H9 (cell line): ENCODE measurements around the gene RABGAP1L. TPM values are rescaled to one million over a fixed set of nuclear protein-coding genes. Genes with fewer than 3 reads are reported as not detected.

Experiments used
- DNase-seq: peaks from one replicate; pipeline ENCODE4 v3.0.0-alpha.2; 2017
- H2AFZ ChIP-seq: one replicate; pipeline ENCODE4 v1.6.1; 2013; ENCODE audit warnings: mild to moderate bottlenecking, low read length, control low read depth, moderate library complexity
- H2AK5ac ChIP-seq: 2 replicates; pipeline ENCODE4 v1.6.1; 2013; ENCODE audit warnings: low read length, control low read depth, mixed read lengths; ENCODE audit not compliant: insufficient read length
- H2BK120ac ChIP-seq: one replicate; pipeline ENCODE4 v1.6.1; 2013; ENCODE audit warnings: low read depth, mild to moderate bottlenecking, low read length, control low read depth, inconsistent platforms; ENCODE audit not compliant: poor library complexity, severe bottlenecking
- H2BK12ac ChIP-seq: 2 replicates; pipeline ENCODE4 v1.6.1; 2013; ENCODE audit warnings: low read length, control low read depth, mixed read lengths, low read depth; ENCODE audit not compliant: insufficient read length
- H2BK15ac ChIP-seq: 2 replicates; pipeline ENCODE4 v1.6.1; 2013; ENCODE audit warnings: low read depth, low read length, control low read depth
- H2BK20ac ChIP-seq: one replicate; pipeline ENCODE4 v1.6.1; 2013; ENCODE audit warnings: low read depth, mild to moderate bottlenecking, low read length, control low read depth, inconsistent platforms; ENCODE audit not compliant: poor library complexity, severe bottlenecking
- H2BK5ac ChIP-seq: 2 replicates; pipeline ENCODE4 v1.6.1; 2013; ENCODE audit warnings: low read length, control low read depth, mixed read lengths; ENCODE audit not compliant: insufficient read length
- H3K14ac ChIP-seq: 2 replicates; pipeline ENCODE4 v1.6.1; 2013; ENCODE audit warnings: low read length, control low read depth; ENCODE audit not compliant: insufficient read depth
- H3K18ac ChIP-seq: 2 replicates; pipeline ENCODE4 v1.6.1; 2013; ENCODE audit warnings: low read depth, mild to moderate bottlenecking, mixed read lengths, low read length, control low read depth; ENCODE audit not compliant: insufficient read length
- H3K23ac ChIP-seq: 2 replicates; pipeline ENCODE4 v1.6.1; 2013; ENCODE audit warnings: low read length, control low read depth, mixed read lengths, low read depth; ENCODE audit not compliant: insufficient read length
- H3K23me2 ChIP-seq: 2 replicates; pipeline ENCODE4 v1.6.1; 2013; ENCODE audit warnings: low read depth, mild to moderate bottlenecking, mixed read lengths, low read length, control low read depth; ENCODE audit not compliant: insufficient read length, poor library complexity, severe bottlenecking
- H3K27ac ChIP-seq: 2 replicates; pipeline ENCODE4 v1.5.1; 2013; ENCODE audit warnings: low read length, control low read depth, mixed read lengths, low read depth; ENCODE audit not compliant: insufficient read length
- H3K27me3 ChIP-seq: 2 replicates; pipeline ENCODE4 v1.6.1; 2013; ENCODE audit warnings: low read length, control low read depth, inconsistent platforms; ENCODE audit not compliant: insufficient read depth
- H3K4ac ChIP-seq: 2 replicates; pipeline ENCODE4 v1.6.1; 2013; ENCODE audit warnings: low read depth, mild to moderate bottlenecking, control low read depth, inconsistent platforms, low read length, moderate library complexity
- H3K4me1 ChIP-seq: 2 replicates; pipeline ENCODE4 v1.6.1; 2013; ENCODE audit warnings: low read length, control low read depth, inconsistent platforms; ENCODE audit not compliant: insufficient read depth
- H3K4me2 ChIP-seq: 2 replicates; pipeline ENCODE4 v1.6.1; 2013; ENCODE audit warnings: low read length, control low read depth, mixed read lengths; ENCODE audit not compliant: insufficient read length, insufficient read depth
- H3K56ac ChIP-seq: 2 replicates; pipeline ENCODE4 v1.6.1; 2013; ENCODE audit warnings: low read depth, mild to moderate bottlenecking, mixed read lengths, low read length, control low read depth; ENCODE audit not compliant: insufficient read length
- H3K79me1 ChIP-seq: 2 replicates; pipeline ENCODE4 v1.6.1; 2013; ENCODE audit warnings: low read depth, mild to moderate bottlenecking, moderate library complexity, low read length, control low read depth, inconsistent platforms; ENCODE audit not compliant: insufficient read depth, poor library complexity, severe bottlenecking
- H3K79me2 ChIP-seq: 2 replicates; pipeline ENCODE4 v1.6.1; 2013; ENCODE audit warnings: low read length, control low read depth, inconsistent platforms; ENCODE audit not compliant: insufficient read depth
- H3K9ac ChIP-seq: 2 replicates; pipeline ENCODE4 v1.6.1; 2013; ENCODE audit warnings: low read length, control low read depth, mixed read lengths; ENCODE audit not compliant: insufficient read length; ENCODE audit errors: extremely low read depth
- H3K9me3 ChIP-seq: one replicate; pipeline ENCODE4 v1.6.1; 2013; ENCODE audit warnings: low read depth, low read length, inconsistent platforms; ENCODE audit not compliant: control insufficient read depth
- H3T11ph ChIP-seq: one replicate; pipeline ENCODE4 v1.6.1; 2013; ENCODE audit warnings: mild to moderate bottlenecking, low read length, control low read depth, inconsistent platforms
- H4K20me1 ChIP-seq: one replicate; pipeline ENCODE4 v1.6.1; 2013; ENCODE audit not compliant: control insufficient read depth, insufficient read length, insufficient read depth
- H4K5ac ChIP-seq: 2 replicates; pipeline ENCODE4 v1.6.1; 2013; ENCODE audit warnings: low read depth, mild to moderate bottlenecking, mixed read lengths, low read length, control low read depth; ENCODE audit not compliant: insufficient read length
- H4K8ac ChIP-seq: replicated peaks from 2 replicates; pipeline ENCODE4 v1.6.1; 2013; ENCODE audit warnings: low read length, control low read depth, mixed read lengths, low read depth; ENCODE audit not compliant: insufficient read length
- H4K91ac ChIP-seq: 2 replicates; pipeline ENCODE4 v1.6.1; 2013; ENCODE audit warnings: low read depth, mild to moderate bottlenecking, moderate library complexity, mixed read lengths, low read length, control low read depth; ENCODE audit not compliant: insufficient read length
- H3K27ac Mint-ChIP-seq, 3 experiments: 2 replicates in 2 of 3; 3 replicates in 1 of 3; pipeline ENCODE4 v1.8.0; 2020 to 2021; ENCODE audit warnings: mixed read lengths in 3 of 3, mild to moderate bottlenecking in 1 of 3, moderate library complexity in 1 of 3
- H3K27me3 Mint-ChIP-seq: 2 replicates; pipeline ENCODE4 v1.8.0; 2021; ENCODE audit warnings: low read depth, mild to moderate bottlenecking, moderate library complexity, mixed read lengths
- H3K36me3 Mint-ChIP-seq, 3 experiments: 2 replicates in 2 of 3; 3 replicates in 1 of 3; pipeline ENCODE4 v1.8.0; 2020 to 2021; ENCODE audit warnings: low read depth in 3 of 3, mixed read lengths in 3 of 3; ENCODE audit not compliant: insufficient read depth in 1 of 3
- H3K4me1 Mint-ChIP-seq, 2 experiments: 2 replicates each; pipeline ENCODE4 v1.8.0; 2020; ENCODE audit warnings: mixed read lengths in 2 of 2
- H3K4me3 Mint-ChIP-seq, 2 experiments: 2 replicates in 1 of 2; 3 replicates in 1 of 2; pipeline ENCODE4 v1.8.0; 2020 to 2021; ENCODE audit warnings: mild to moderate bottlenecking in 2 of 2, mixed read lengths in 2 of 2, moderate library complexity in 1 of 2
- H3K9me3 Mint-ChIP-seq, 2 experiments: 2 replicates in 1 of 2; 3 replicates in 1 of 2; pipeline ENCODE4 v1.8.0; 2020; ENCODE audit warnings: mild to moderate bottlenecking in 2 of 2, mixed read lengths in 2 of 2, moderate library complexity in 1 of 2
- CTCF ChIP-seq: fragments of 200-600 bp; sonication (generic); conservative IDR thresholded peaks from 3 replicates; pipeline ENCODE4 v1.8.0; 2021; ENCODE audit warnings: antibody characterized with exemption, mild to moderate bottlenecking
- WGBS: extraction: QIAGEN DNeasy Blood & Tissue Kit; methylation state at CpG from one replicate; pipeline ENCODE4 v1.1.7; 2013; ENCODE audit warnings: missing lambda C conversion rate, low lambda C conversion rate, mixed read lengths; ENCODE audit not compliant: insufficient read length; ENCODE audit errors: extremely low coverage; 5-methylcytosine and 5-hydroxymethylcytosine counted together
- total RNA-seq: library from RNA; stranded (reverse); gene quantifications from 2 replicates; pipeline ENCODE4 v1.2.1, GENCODE V29; 2021

The RABGAP1L gene
- total RNA-seq, 1 experiment from 2014 or later, result 147 TPM

- Histone ChIP-seq H2BK120ac (no peak overlapping the region), H3K56ac (no peak overlapping the region), H2BK5ac (no peak overlapping the region), H4K8ac (no peak overlapping the region), H3T11ph (no peak overlapping the region), H4K5ac (no peak overlapping the region), H3K27me3 (no peaks in the 10 kb centered on the region), H4K91ac (no peak overlapping the region), H3K14ac (no peak overlapping the region), H3K23me2 (no peaks in the 10 kb centered on the region), H2AFZ (no peak overlapping the region), H2AK5ac (no peak overlapping the region), H3K27ac (no peak overlapping the region), H2BK15ac (no peak overlapping the region), H3K4ac (no peak overlapping the region), H3K23ac (no peak overlapping the region), H2BK20ac (no peak overlapping the region), H3K79me1 (no peaks in the 10 kb centered on the region), H4K20me1 (no peaks in the 10 kb centered on the region), H3K18ac (no peak overlapping the region), H3K4me1 (no peaks in the 10 kb centered on the region; the same call in 1 of the 2 replicates), H2BK12ac (no peak overlapping the region), H3K9me3 (no peaks in the 10 kb centered on the region), H3K4me2 (no peak overlapping the region), H3K9ac (no peak overlapping the region), H3K79me2 (no peaks in the 10 kb centered on the region)
- Mint-ChIP-seq H3K36me3 (no peaks in the 10 kb centered on the region), H3K27me3 (no peaks in the 10 kb centered on the region), H3K27ac (no peak overlapping the region), H3K4me1 (peaks cover 0 to 19% of the 10 kb centered on the region in 2 experiments; a peak in 2 of 4 replicates), H3K9me3 (no peaks in the 10 kb centered on the region), H3K4me3 (no peak overlapping the region)
- WGBS, result no CpG with 5 or more reads among the region's 6 CpGs
- DNase-seq, result no peak
- TF ChIP-seq CTCF, result peak; percentile 56
Measured at GRCh38 chr1:174451408-174451807, 292.1 kb downstream of the RABGAP1L start.
